ENCODE measurements around the gene CRABP2.

Gene CRABP2

GRCh38 chr1:156700736-156701531 lies 4.4 kb downstream of the CRABP2 start:
- no peak for DNase-seq
- peak overlapping the region; percentile 78 for H3K27ac Mint-ChIP-seq
- H3K36me3 Mint-ChIP-seq (ENCODE audit: low read depth), result peaks cover 62% of the 10 kb centered on the region

GRCh38 chr1:156698995-156699394 lies 6.4 kb downstream of the CRABP2 start:
- Mint-ChIP-seq H3K4me3 (peak overlapping the region; percentile 74), H3K4me1 (peaks cover 87% of the 10 kb centered on the region), H3K27ac (peak overlapping the region; percentile 99), H3K27me3 (ENCODE audit: low read depth, poor library complexity) (peaks cover 4% of the 10 kb centered on the region), H3K36me3 (ENCODE audit: low read depth) (peaks cover 58% of the 10 kb centered on the region), H3K9me3 (no peaks in the 10 kb centered on the region)
- DNase-seq, result no peak
- no peak for TF ChIP-seq CTCF (IDR thresholded peaks at IDR 0.05)

More at GRCh38 chr1:156700736-156701531, 4.4 kb downstream of the CRABP2 start:
- peaks cover 4% of the 10 kb centered on the region for H3K27me3 Mint-ChIP-seq (ENCODE audit: low read depth, poor library complexity)
- TF ChIP-seq CTCF (IDR thresholded peaks at IDR 0.05), result no peak
- peaks cover 83% of the 10 kb centered on the region for H3K4me1 Mint-ChIP-seq
- H3K4me3 Mint-ChIP-seq, result peak overlapping the region; percentile 95
- H3K9me3 Mint-ChIP-seq, result no peaks in the 10 kb centered on the region

GRCh38 chr1:156697481-156697880 lies 7.9 kb downstream of the CRABP2 start:
- DNase-seq, result no peak
- Mint-ChIP-seq H3K4me3 (peak overlapping the region; percentile 65), H3K4me1 (peaks cover 87% of the 10 kb centered on the region), H3K36me3 (ENCODE audit: low read depth) (peaks cover 48% of the 10 kb centered on the region), H3K27ac (peak overlapping the region; percentile 96), H3K9me3 (no peaks in the 10 kb centered on the region), H3K27me3 (ENCODE audit: low read depth, poor library complexity) (peaks cover 4% of the 10 kb centered on the region)
- TF ChIP-seq CTCF (IDR thresholded peaks at IDR 0.05), result no peak

- peaks cover 87% of the 10 kb centered on the region for H3K4me1 Mint-ChIP-seq
- H3K4me3 Mint-ChIP-seq, result peak overlapping the region; percentile 55
These were observed 8.6 kb downstream of the CRABP2 start for GRCh38 chr1:156696755-156697154.

GRCh38 chr1:156694690-156694962 lies 10.8 kb downstream of the CRABP2 start:
- H3K27me3 Mint-ChIP-seq (ENCODE audit: low read depth, poor library complexity), result peaks cover 4% of the 10 kb centered on the region
- H3K36me3 Mint-ChIP-seq (ENCODE audit: low read depth), result peaks cover 28% of the 10 kb centered on the region
- peak overlapping the region; percentile 73 for H3K4me3 Mint-ChIP-seq
- H3K4me1 Mint-ChIP-seq, result peaks cover 87% of the 10 kb centered on the region
- H3K27ac Mint-ChIP-seq, result peak overlapping the region; percentile 2
- TF ChIP-seq CTCF (IDR thresholded peaks at IDR 0.05), result no peak
- H3K9me3 Mint-ChIP-seq, result no peaks in the 10 kb centered on the region
- DNase-seq, result no peak

More at GRCh38 chr1:156696755-156697154, 8.6 kb downstream of the CRABP2 start:
- TF ChIP-seq CTCF (IDR thresholded peaks at IDR 0.05), result no peak
- Mint-ChIP-seq H3K36me3 (ENCODE audit: low read depth) (peaks cover 48% of the 10 kb centered on the region), H3K27me3 (ENCODE audit: low read depth, poor library complexity) (peaks cover 4% of the 10 kb centered on the region), H3K27ac (peak overlapping the region; percentile 96), H3K9me3 (no peaks in the 10 kb centered on the region)
- no peak for DNase-seq
